HL-60 (cell line): ENCODE results near the gene MBD5.

Experiments
- DNase-seq, 2 experiments: peaks; one replicate each; pipeline ENCODE4 v3.0.0-alpha.2; 2010 to 2020; ENCODE audit warnings: low read depth in 1 of 2, low spot score in 1 of 2
- H3K27ac ChIP-seq: fragments of 250-450 bp; sonication (Bioruptor Pico); replicated peaks from 2 replicates; pipeline ENCODE4 v1.5.1; 2020; ENCODE audit warnings: mild to moderate bottlenecking, moderate library complexity
- H3K27me3 ChIP-seq: fragments of 250-450 bp; sonication (Bioruptor Pico); 2 replicates; pipeline ENCODE4 v1.5.1; 2021; ENCODE audit warnings: mild to moderate bottlenecking, moderate library complexity; ENCODE audit not compliant: insufficient read depth, poor library complexity, severe bottlenecking
- H3K4me3 ChIP-seq: replicated peaks from 2 replicates; pipeline ENCODE4 v1.5.1; 2011; ENCODE audit warnings: mild to moderate bottlenecking, control low read depth, low read length; ENCODE audit not compliant: insufficient read depth
- CTCF ChIP-seq: IDR thresholded peaks from one replicate; pipeline ENCODE4 v1.5.1; 2011; ENCODE audit warnings: low read length, control low read depth, inconsistent platforms; ENCODE audit not compliant: insufficient read depth
- GABPA ChIP-seq: IDR thresholded peaks from 2 replicates; pipeline ENCODE4 v1.6.1; 2012; ENCODE audit warnings: low read depth
- POLR2AphosphoS5 ChIP-seq: IDR thresholded peaks from 2 replicates; pipeline ENCODE4 v1.6.1; 2012; ENCODE audit warnings: low read depth
- REST ChIP-seq: IDR thresholded peaks from 2 replicates; pipeline ENCODE4 v1.6.1; 2012; ENCODE audit warnings: low read depth; ENCODE audit not compliant: insufficient replicate concordance
- SPI1 ChIP-seq: IDR thresholded peaks from 2 replicates; pipeline ENCODE4 v1.6.1; 2012; ENCODE audit warnings: low read depth, mild to moderate bottlenecking, borderline replicate concordance

MBD5 gene

GRCh38 chr2:148259674-148260073 is 238.8 kb downstream of the MBD5 start:
- TF ChIP-seq CTCF, result no peak
- TF ChIP-seq REST, result no peak
- no peak for TF ChIP-seq GABPA
- no peak for TF ChIP-seq POLR2AphosphoS5
- no peak for TF ChIP-seq SPI1
- Histone ChIP-seq H3K27me3 (no peaks in the 10 kb centered on the region), H3K27ac (no peak overlapping the region), H3K4me3 (no peak overlapping the region)
- DNase-seq, result no peak

GRCh38 chr2:148263890-148264289 is 243.0 kb downstream of the MBD5 start:
- H3K27ac ChIP-seq, result no peak overlapping the region
- no peak for DNase-seq
- H3K27me3 ChIP-seq, result no peaks in the 10 kb centered on the region
- no peak for TF ChIP-seq SPI1
- TF ChIP-seq POLR2AphosphoS5, result no peak
- no peak for TF ChIP-seq REST
- no peak for TF ChIP-seq CTCF
- TF ChIP-seq GABPA, result no peak
- no peak overlapping the region for H3K4me3 ChIP-seq

DNA sequence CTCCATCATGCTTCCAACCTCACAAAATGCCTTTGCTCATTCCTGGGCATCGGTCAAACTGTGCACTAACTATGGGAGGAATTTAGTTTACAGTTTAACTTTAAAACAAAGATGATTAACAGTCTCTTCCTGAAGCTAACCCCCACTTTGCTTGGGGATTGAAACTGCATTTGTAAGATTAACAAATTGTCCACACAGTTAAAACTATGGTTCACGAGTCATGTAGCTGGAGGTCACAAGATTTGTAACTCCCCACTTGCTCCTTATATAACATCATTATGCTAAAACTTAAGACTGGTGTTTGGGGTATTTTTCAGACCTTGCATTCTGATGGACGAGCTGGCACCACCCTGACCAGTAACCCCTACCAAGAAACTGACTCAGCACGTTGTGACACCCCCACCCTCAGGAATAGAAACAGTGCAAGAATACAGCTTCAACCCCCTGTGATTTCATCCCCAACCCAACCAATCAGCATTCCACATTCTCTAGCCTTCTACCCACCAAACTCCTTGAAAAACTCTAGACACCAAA is 252.3 kb downstream of the MBD5 start:
- no peak overlapping the region for H3K4me3 ChIP-seq
- no peak for DNase-seq
- no peak for TF ChIP-seq CTCF
- TF ChIP-seq GABPA, result no peak
- TF ChIP-seq REST, result no peak
- TF ChIP-seq SPI1, result no peak
- no peak for TF ChIP-seq POLR2AphosphoS5
- no peak overlapping the region for H3K27ac ChIP-seq
- H3K27me3 ChIP-seq, result no peaks in the 10 kb centered on the region
